ENCODE results near the gene TTLL5. TPM values are rescaled to one million over a fixed set of nuclear protein-coding genes. Genes with fewer than 3 reads are reported as not detected.

Gene TTLL5
- total RNA-seq, 1 donor from 2014 or later = 37.9 TPM

GRCh38 chr14:75990297-75990696 lies 329.3 kb downstream of the TTLL5 start:
- CTCF ChIA-PET = no interaction called here
- DNase-seq = no peak
- Mint-ChIP-seq H3K9me3 (no peaks in the 10 kb centered on the region), H3K27ac (no peak overlapping the region), H3K4me3 (no peak overlapping the region), H3K4me1 (peaks cover 16% of the 10 kb centered on the region), H3K36me3 (ENCODE audit: low read depth) (peaks cover 23% of the 10 kb centered on the region), H3K27me3 (no peaks in the 10 kb centered on the region)
- intact Hi-C loops (cut with micrococcal nuclease) = no loop called here
- POLR2A ChIA-PET = no interaction called here
- ATAC-seq (ENCODE audit: low read depth) = no peak
- TF ChIP-seq, protein P1, sequence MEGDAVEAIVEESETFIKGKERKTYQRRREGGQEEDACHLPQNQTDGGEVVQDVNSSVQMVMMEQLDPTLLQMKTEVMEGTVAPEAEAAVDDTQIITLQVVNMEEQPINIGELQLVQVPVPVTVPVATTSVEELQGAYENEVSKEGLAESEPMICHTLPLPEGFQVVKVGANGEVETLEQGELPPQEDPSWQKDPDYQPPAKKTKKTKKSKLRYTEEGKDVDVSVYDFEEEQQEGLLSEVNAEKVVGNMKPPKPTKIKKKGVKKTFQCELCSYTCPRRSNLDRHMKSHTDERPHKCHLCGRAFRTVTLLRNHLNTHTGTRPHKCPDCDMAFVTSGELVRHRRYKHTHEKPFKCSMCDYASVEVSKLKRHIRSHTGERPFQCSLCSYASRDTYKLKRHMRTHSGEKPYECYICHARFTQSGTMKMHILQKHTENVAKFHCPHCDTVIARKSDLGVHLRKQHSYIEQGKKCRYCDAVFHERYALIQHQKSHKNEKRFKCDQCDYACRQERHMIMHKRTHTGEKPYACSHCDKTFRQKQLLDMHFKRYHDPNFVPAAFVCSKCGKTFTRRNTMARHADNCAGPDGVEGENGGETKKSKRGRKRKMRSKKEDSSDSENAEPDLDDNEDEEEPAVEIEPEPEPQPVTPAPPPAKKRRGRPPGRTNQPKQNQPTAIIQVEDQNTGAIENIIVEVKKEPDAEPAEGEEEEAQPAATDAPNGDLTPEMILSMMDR (IDR thresholded peaks at IDR 0.05) = no peak

DNA sequence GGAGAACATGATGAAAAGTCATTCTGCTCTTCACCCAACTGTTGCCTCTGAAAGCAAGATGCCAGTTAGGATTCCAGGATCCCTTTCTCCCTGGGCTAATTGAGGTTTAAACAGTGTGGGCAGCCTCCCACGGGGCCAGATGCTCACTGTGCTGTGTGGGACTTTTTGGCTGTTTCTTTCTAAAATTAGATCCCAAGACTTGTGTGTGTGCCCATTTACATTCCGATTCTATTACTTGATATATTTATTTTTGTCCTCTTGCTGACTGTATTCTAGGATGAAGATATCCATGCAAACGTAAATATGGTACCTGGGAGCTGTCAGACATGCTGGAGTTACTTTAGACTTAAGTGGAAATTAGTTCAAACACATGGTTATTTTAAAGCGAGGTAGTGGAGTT lies 330.7 kb downstream of the TTLL5 start:
- Mint-ChIP-seq H3K27me3 (no peaks in the 10 kb centered on the region), H3K9me3 (no peaks in the 10 kb centered on the region), H3K4me1 (peaks cover 5% of the 10 kb centered on the region), H3K27ac (no peak overlapping the region), H3K4me3 (no peak overlapping the region), H3K36me3 (ENCODE audit: low read depth) (peaks cover 35% of the 10 kb centered on the region)
- ChIA-PET POLR2A (no interaction called here), CTCF (interaction anchor here (1.7 to 3.2 kb wide), 2 partner anchors 9 to 85 kb away, joined by 5 to 15 read pairs; no protein-coding TSS in a partner anchor)
- DNase-seq (no peak), ATAC-seq (ENCODE audit: low read depth) (no peak)
- TF ChIP-seq, protein P1 (IDR thresholded peaks at IDR 0.05) = no peak
- intact Hi-C loops (cut with micrococcal nuclease) = no loop called here

DNA sequence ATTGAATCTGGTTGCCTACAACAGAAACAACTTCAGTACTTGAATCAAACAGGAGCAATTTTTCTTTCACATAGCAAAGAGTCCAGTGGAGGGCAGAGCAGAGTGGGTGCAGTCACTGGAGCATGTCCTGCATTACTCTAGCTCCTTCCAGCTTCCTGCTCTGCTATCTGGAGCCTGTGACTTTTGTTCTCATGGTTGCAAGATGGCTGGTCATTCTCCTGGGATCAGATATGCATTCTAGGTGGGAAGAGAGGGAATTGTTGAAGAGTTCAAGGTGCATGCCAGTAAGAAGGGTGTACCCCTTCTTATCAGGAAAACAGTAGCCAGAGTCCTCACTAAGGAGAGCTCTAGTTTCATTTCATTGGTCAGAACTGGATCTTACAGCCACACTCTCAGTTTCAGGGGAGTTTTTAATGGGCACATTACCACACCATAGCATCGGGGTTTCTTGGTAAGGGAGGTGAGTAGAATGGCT lies 332.6 kb downstream of the TTLL5 start:
- peaks cover 52% of the 10 kb centered on the region for H3K36me3 Mint-ChIP-seq (ENCODE audit: low read depth)
- no peak for ATAC-seq (ENCODE audit: low read depth)
- no peaks in the 10 kb centered on the region for H3K27me3 Mint-ChIP-seq
- H3K27ac Mint-ChIP-seq = no peak overlapping the region
- no peak for DNase-seq
- peaks cover 4% of the 10 kb centered on the region for H3K4me1 Mint-ChIP-seq
- no peaks in the 10 kb centered on the region for H3K9me3 Mint-ChIP-seq
- CTCF ChIA-PET = interaction anchor here (1.2 to 3.2 kb wide), 2 partner anchors 11 to 285 kb away, joined by 4 to 15 read pairs; no protein-coding TSS in a partner anchor
- POLR2A ChIA-PET = no interaction called here
- H3K4me3 Mint-ChIP-seq = no peak overlapping the region
- TF ChIP-seq, protein P1 (IDR thresholded peaks at IDR 0.05) = no peak
- intact Hi-C loops (cut with micrococcal nuclease) = no loop called here

DNA sequence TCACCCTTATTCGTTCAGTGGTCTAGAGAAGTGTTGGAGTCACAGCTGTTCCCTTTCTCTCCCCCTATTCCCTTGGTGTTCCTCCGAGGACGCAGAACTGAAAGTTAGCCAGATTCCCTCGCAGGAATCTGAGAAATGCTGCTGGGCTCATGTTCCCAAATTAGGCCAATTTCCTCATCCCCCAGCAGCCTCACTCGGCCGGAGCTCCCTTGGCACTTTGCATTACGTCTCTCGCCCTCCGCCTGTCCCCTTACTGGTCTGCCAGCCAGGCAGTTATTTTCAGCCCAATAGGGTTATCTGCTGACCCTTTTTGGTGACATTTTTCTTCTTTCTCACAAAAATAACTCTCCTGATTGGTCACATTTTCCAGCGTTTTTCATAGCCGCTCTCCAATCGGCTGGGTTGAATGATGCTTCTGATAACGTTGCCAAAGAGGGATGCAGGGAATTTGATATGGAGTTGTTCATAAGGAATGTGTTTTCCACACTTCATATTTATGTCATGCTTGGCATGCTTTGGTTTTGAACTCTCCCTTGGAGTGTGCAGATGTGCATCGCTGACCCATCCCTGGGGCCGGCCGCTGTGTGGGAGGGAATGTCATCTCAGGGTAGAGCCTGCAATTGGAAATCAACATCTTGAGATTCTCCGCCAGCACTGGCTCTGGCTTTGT lies 334.5 kb downstream of the TTLL5 start:
- Mint-ChIP-seq H3K9me3 (no peaks in the 10 kb centered on the region), H3K27ac (no peak overlapping the region), H3K4me3 (no peak overlapping the region), H3K4me1 (peaks cover 4% of the 10 kb centered on the region), H3K36me3 (ENCODE audit: low read depth) (peaks cover 56% of the 10 kb centered on the region), H3K27me3 (no peaks in the 10 kb centered on the region)
- ATAC-seq (ENCODE audit: low read depth) (no peak), DNase-seq (no peak)
- intact Hi-C loops (cut with micrococcal nuclease) = no loop called here
- ChIA-PET CTCF (no interaction called here), POLR2A (no interaction called here)
- TF ChIP-seq, protein P1 (IDR thresholded peaks at IDR 0.05) = no peak

DNA sequence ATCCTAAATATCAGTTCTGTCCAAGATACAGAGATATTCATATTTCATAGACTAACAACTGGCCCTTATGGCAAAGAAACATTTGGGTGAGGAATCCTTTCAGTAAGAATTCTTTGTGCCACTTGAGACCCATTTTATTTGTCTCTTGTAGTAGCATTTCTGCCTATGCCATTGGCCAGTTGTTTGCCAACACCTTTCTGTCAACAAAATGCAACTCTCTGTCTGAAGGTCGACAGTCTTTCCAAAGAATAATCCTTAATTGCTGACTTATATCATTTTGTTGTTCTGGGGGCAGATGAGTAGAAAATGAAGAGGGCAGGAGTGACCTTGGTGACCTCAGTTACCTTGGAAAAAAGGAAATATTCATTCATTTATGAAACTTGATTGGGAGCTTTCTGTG lies 335.4 kb downstream of the TTLL5 start:
- Mint-ChIP-seq H3K27ac (no peak overlapping the region), H3K4me1 (peaks cover 4% of the 10 kb centered on the region), H3K9me3 (no peaks in the 10 kb centered on the region), H3K27me3 (no peaks in the 10 kb centered on the region), H3K36me3 (ENCODE audit: low read depth) (peaks cover 63% of the 10 kb centered on the region), H3K4me3 (no peak overlapping the region)
- TF ChIP-seq, protein P1 (IDR thresholded peaks at IDR 0.05) = no peak
- POLR2A ChIA-PET = no interaction called here
- DNase-seq (no peak), ATAC-seq (ENCODE audit: low read depth) (no peak)
- CTCF ChIA-PET = no interaction called here
- intact Hi-C loops (cut with micrococcal nuclease) = no loop called here

Data from activated B cell treated with CpG ODN at 0.5 μM for 24 hours (primary cell).